Measurements from ENCODE around the gene CCDC159. TPM values are rescaled to one million over a fixed set of nuclear protein-coding genes. Genes with fewer than 3 reads are reported as not detected.

Gene CCDC159
- total RNA-seq, 2 donors from 2014 or later, result 12.2 to 15.2 TPM

DNA sequence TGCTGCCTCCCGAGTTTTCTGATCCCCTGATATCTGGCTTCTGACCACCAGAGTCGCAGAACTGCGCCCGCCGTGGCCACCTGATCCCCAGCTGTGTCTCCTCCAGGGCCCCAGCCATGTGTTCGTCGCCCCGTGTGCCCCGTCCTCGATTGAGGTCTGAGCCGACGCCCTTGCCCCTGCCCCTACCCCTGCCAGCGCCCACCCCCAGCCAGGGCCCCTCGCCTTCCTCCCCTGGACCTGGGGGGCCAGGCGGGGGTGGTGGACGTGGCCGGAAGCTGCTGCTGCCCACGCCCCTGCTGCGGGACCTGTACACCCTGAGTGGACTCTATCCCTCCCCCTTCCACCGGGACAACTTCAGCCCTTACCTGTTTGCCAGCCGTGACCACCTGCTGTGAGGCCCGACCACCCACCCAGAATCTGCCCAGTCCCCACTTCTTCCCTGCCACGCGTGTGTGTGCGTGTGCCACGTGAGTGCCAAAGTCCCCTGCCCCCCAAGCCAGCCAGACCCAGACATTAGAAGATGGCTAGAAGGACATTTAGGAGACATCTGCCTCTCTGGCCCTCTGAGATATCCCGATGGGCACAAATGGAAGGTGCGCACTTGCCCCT lies 18.1 kb downstream of the CCDC159 start:
- DNase-seq, result no peak
- H3K9me3 Mint-ChIP-seq, result no peaks in the 10 kb centered on the region
- Histone ChIP-seq H3K27me3 (ENCODE audit: control insufficient read depth, insufficient read depth, low read length, poor library complexity, severe bottlenecking) (peaks cover 6% of the 10 kb centered on the region), H3K9me3 (ENCODE audit: control insufficient read depth, low read length) (no peaks in the 10 kb centered on the region), H3K36me3 (ENCODE audit: control insufficient read depth, insufficient read depth, low read length) (no peaks in the 10 kb centered on the region), H3K9ac (ENCODE audit: extremely low read depth, low read length, poor library complexity, severe bottlenecking) (no peak overlapping the region), H3K4me3 (ENCODE audit: low read length) (no peak overlapping the region), H3K4me1 (ENCODE audit: control insufficient read depth, insufficient read depth, low read length) (no peaks in the 10 kb centered on the region), H3K27ac (ENCODE audit: low read depth, low read length) (no peak overlapping the region)
- H3K27me3 Mint-ChIP-seq (ENCODE audit: insufficient read depth), result peaks cover 22% of the 10 kb centered on the region
- H3K4me3 Mint-ChIP-seq, result no peak overlapping the region
- WGBS, 2 experiments (ENCODE audit: insufficient coverage in 1 of 2, insufficient read length in 1 of 2), result 92 to 95% methylated on average over 10 to 28 of the region's 28 CpGs
- TF ChIP-seq, protein P1, sequence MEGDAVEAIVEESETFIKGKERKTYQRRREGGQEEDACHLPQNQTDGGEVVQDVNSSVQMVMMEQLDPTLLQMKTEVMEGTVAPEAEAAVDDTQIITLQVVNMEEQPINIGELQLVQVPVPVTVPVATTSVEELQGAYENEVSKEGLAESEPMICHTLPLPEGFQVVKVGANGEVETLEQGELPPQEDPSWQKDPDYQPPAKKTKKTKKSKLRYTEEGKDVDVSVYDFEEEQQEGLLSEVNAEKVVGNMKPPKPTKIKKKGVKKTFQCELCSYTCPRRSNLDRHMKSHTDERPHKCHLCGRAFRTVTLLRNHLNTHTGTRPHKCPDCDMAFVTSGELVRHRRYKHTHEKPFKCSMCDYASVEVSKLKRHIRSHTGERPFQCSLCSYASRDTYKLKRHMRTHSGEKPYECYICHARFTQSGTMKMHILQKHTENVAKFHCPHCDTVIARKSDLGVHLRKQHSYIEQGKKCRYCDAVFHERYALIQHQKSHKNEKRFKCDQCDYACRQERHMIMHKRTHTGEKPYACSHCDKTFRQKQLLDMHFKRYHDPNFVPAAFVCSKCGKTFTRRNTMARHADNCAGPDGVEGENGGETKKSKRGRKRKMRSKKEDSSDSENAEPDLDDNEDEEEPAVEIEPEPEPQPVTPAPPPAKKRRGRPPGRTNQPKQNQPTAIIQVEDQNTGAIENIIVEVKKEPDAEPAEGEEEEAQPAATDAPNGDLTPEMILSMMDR (conservative IDR thresholded peaks at IDR 0.05), result no peak
- H3K36me3 Mint-ChIP-seq (ENCODE audit: low read depth), result peaks cover 8% of the 10 kb centered on the region
- H3K27ac Mint-ChIP-seq, result no peak overlapping the region
- H3K4me1 Mint-ChIP-seq, result no peaks in the 10 kb centered on the region

DNA sequence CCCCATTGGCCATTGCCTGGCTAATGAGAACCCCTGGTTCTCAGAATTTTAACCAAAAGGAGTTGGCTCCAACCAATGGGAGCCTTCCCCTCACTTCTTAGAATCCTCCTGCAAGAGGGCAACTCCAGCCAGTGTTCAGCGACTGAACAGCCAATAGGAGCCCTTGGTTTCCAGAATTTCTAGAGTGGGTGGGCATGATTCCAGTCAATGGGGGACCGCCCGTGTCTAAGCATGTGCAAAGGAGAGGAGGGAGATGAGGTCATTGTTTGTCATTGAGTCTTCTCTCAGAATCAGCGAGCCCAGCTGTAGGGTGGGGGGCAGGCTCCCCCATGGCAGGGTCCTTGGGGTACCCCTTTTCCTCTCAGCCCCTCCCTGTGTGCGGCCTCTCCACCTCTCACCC lies 18.6 kb downstream of the CCDC159 start:
- H3K27me3 Mint-ChIP-seq (ENCODE audit: insufficient read depth), result peaks cover 17% of the 10 kb centered on the region
- H3K36me3 Mint-ChIP-seq (ENCODE audit: low read depth), result peaks cover 8% of the 10 kb centered on the region
- Histone ChIP-seq H3K4me3 (ENCODE audit: low read length) (no peak overlapping the region), H3K9ac (ENCODE audit: extremely low read depth, low read length, poor library complexity, severe bottlenecking) (no peak overlapping the region), H3K4me1 (ENCODE audit: control insufficient read depth, insufficient read depth, low read length) (no peaks in the 10 kb centered on the region), H3K27ac (ENCODE audit: low read depth, low read length) (no peak overlapping the region), H3K36me3 (ENCODE audit: control insufficient read depth, insufficient read depth, low read length) (no peaks in the 10 kb centered on the region), H3K9me3 (ENCODE audit: control insufficient read depth, low read length) (no peaks in the 10 kb centered on the region), H3K27me3 (ENCODE audit: control insufficient read depth, insufficient read depth, low read length, poor library complexity, severe bottlenecking) (peaks cover 6% of the 10 kb centered on the region)
- no peaks in the 10 kb centered on the region for H3K9me3 Mint-ChIP-seq
- WGBS, 2 experiments (ENCODE audit: insufficient coverage in 1 of 2, insufficient read length in 1 of 2), result 91 to 100% methylated on average over 3 to 5 of the region's 5 CpGs
- no peak overlapping the region for H3K27ac Mint-ChIP-seq
- no peak for DNase-seq
- TF ChIP-seq, protein P1 (conservative IDR thresholded peaks at IDR 0.05), result no peak
- H3K4me3 Mint-ChIP-seq, result no peak overlapping the region
- H3K4me1 Mint-ChIP-seq, result no peaks in the 10 kb centered on the region

DNA sequence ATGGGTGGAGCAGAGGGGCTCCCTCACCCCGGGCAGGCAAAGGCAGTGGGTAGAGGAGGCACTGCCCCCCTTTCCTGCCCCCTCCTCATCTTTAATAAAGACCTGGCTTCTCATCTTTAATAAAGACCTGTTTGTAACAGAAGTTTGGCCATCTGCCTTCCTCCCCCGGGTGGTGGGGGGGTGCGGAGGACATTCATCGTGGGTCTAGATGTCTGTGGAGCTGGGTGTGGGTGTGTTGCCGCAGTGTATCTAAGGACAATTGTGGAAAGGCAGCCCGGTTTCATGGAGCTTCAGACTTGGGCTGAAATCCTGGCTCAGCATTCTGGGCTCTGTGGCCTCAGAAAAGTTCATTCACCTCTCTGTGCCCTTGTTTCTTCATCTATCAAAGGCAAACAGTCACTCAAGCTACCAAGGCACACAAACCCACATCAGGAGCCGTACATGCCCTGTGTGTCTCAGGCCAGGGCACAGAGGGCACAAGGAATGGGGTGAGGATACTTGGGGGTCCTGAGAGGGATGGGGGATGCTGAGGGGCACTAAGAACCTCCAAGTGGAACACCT lies 19.3 kb downstream of the CCDC159 start:
- H3K4me1 ChIP-seq (ENCODE audit: control insufficient read depth, insufficient read depth, low read length), result no peaks in the 10 kb centered on the region
- WGBS, 2 experiments (ENCODE audit: insufficient coverage in 1 of 2, insufficient read length in 1 of 2), result 94 to 96% methylated on average over 3 to 7 of the region's 7 CpGs
- H3K4me1 Mint-ChIP-seq, result no peaks in the 10 kb centered on the region
- H3K27ac Mint-ChIP-seq, result no peak overlapping the region
- H3K9me3 ChIP-seq (ENCODE audit: control insufficient read depth, low read length), result no peaks in the 10 kb centered on the region
- no peak overlapping the region for H3K9ac ChIP-seq (ENCODE audit: extremely low read depth, low read length, poor library complexity, severe bottlenecking)
- peaks cover 6% of the 10 kb centered on the region for H3K27me3 ChIP-seq (ENCODE audit: control insufficient read depth, insufficient read depth, low read length, poor library complexity, severe bottlenecking)
- no peaks in the 10 kb centered on the region for H3K9me3 Mint-ChIP-seq
- H3K27ac ChIP-seq (ENCODE audit: low read depth, low read length), result no peak overlapping the region
- peaks cover 8% of the 10 kb centered on the region for H3K36me3 Mint-ChIP-seq (ENCODE audit: low read depth)
- H3K27me3 Mint-ChIP-seq (ENCODE audit: insufficient read depth), result peaks cover 10% of the 10 kb centered on the region
- no peaks in the 10 kb centered on the region for H3K36me3 ChIP-seq (ENCODE audit: control insufficient read depth, insufficient read depth, low read length)
- no peak overlapping the region for H3K4me3 Mint-ChIP-seq
- TF ChIP-seq, protein P1 (conservative IDR thresholded peaks at IDR 0.05), result no peak
- no peak overlapping the region for H3K4me3 ChIP-seq (ENCODE audit: low read length)
- no peak for DNase-seq

Measured in endodermal cell (in vitro differentiated cells).